Measurements from ENCODE around the gene EPHA4.
"Not testable (repeated sequence)": the region's sequence is repeated elsewhere in the genome, so short reads cannot be mapped to it uniquely, and the experiment has no call there.

The EPHA4 gene

GRCh38 chr2:221511325-221511724, 60.8 kb downstream of the EPHA4 start:
- in situ Hi-C loops (cut with MboI; ENCODE audit: low sequenced_read_pairs), result not testable (repeated sequence)

DNA sequence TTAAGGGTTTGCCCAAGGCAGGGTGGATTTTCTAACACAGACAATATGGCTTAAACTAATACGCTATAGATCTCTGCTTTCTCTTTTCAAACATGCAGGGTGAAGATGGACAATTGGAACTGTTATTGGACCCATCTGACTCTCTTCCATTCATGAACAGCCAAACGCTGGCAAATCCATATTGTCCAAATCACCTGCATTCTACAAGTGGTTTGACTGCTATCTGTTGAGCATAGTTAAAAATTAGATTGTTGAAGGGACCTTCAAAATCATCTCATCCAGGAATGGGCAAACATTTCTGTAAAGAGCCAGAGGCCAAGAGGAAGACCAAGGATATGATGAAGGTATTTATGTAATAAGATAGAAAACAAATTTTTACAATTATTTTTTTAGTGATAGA, 65.6 kb downstream of the EPHA4 start:
- in situ Hi-C loops (cut with MboI; ENCODE audit: low sequenced_read_pairs), result no loop called here

- in situ Hi-C loops (cut with MboI; ENCODE audit: low sequenced_read_pairs), result no loop called here
Observed at GRCh38 chr2:221505605-221506004, 66.5 kb downstream of the EPHA4 start.

- in situ Hi-C loops (cut with MboI; ENCODE audit: low sequenced_read_pairs), result no loop called here
Observed at GRCh38 chr2:221504905-221505304, 67.2 kb downstream of the EPHA4 start.

DNA sequence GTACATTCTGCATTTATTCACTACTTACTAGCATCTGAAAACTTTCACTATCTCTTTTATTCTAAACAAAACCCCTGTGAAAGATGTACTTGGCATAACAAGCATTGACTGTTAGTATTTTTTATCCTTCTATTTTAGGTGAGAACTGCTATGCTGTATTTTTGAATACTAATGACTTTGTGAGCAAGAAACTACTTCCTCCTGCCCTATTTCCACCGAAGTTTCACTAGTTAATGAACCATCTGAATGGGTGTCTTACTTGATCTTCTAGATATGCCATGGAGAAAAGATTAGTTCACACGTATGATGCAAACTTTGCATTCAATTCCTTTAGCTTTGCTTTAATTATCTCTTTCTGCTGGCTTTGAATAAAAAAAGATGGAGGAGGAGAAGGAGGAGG, 68.1 kb downstream of the EPHA4 start:
- in situ Hi-C loops (cut with MboI; ENCODE audit: low sequenced_read_pairs), result no loop called here

- in situ Hi-C loops (cut with MboI; ENCODE audit: low sequenced_read_pairs), result no loop called here
Observed at GRCh38 chr2:221502270-221503010, 69.7 kb downstream of the EPHA4 start.

DNA sequence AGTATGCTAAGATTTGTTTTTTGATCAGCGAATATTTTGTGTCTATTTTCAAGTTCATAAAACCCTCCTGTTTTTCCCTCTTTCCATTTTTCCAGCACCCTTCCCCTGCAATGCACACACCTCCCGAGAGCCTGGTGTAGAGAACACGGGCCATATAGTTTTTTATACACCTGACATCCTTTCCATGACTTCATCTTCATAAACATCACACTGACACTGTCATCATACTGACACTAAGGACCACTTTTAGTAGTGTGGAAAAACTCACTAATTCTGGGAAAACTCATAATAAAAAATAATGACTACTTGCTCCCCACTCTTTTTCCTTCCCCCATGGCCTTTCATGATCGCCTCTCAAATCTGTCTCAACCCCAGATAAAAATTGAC, 70.2 kb downstream of the EPHA4 start:
- in situ Hi-C loops (cut with MboI; ENCODE audit: low sequenced_read_pairs), result no loop called here

- in situ Hi-C loops (cut with MboI; ENCODE audit: low sequenced_read_pairs), result no loop called here
Observed at GRCh38 chr2:221501210-221501882, 70.8 kb downstream of the EPHA4 start.

GRCh38 chr2:221500501-221501209, 71.4 kb downstream of the EPHA4 start:
- in situ Hi-C loops (cut with MboI; ENCODE audit: low sequenced_read_pairs), result no loop called here

GRCh38 chr2:221495731-221496130, 76.4 kb downstream of the EPHA4 start:
- in situ Hi-C loops (cut with MboI; ENCODE audit: low sequenced_read_pairs), result no loop called here

- in situ Hi-C loops (cut with MboI; ENCODE audit: low sequenced_read_pairs), result no loop called here
Observed at GRCh38 chr2:221494556-221494955, 77.5 kb downstream of the EPHA4 start.

DNA sequence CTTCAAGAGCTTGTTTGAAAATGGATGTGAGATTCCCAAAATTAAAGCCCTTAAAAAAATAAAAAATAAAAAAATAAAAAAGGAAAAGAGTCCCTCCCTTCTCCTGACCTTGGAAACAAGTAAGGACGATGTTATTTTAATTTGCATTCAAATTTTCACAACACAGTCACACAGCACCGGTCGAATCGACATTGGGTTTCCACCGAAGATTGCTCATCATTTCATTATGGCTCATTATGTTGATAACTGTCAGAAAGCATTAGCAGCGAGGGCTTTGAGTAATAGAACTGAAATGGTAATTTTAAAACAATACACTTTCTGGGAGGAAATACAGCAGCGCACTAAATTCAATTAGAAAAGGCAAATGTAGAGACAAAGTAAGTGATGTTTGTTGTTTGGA, 78.7 kb downstream of the EPHA4 start:
- in situ Hi-C loops (cut with MboI; ENCODE audit: low sequenced_read_pairs), result no loop called here

GRCh38 chr2:221492636-221493035, 79.5 kb downstream of the EPHA4 start:
- in situ Hi-C loops (cut with MboI; ENCODE audit: low sequenced_read_pairs), result no loop called here

DNA sequence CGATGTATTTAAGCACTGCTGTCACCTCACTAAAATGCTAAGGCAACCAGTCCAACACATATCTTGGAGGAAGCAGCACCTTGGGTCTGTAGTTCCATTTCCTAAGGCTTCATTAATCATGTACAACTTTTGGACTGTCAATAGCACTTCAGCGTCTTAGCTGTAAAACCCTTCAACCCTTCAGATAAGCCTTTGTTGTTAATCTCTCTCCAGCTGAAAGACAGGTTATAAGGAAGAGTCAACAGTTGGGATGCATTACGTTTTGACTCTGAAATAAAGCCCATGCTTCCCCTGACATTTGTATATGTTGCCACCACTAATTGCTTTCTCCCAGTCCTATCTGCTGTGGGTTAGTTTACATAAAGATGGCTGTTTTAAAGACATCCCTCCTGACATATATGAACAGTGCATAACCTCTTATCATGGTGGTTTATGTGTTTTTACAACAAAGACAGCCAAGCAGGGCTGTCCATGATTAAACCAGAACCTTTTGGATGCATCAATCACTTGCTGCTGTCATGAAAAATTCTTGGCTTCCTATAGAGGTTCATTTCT, 81.5 kb downstream of the EPHA4 start:
- in situ Hi-C loops (cut with MboI; ENCODE audit: low sequenced_read_pairs), result no loop called here

GRCh38 chr2:221488136-221488807, 83.8 kb downstream of the EPHA4 start:
- in situ Hi-C loops (cut with MboI; ENCODE audit: low sequenced_read_pairs), result no loop called here

GRCh38 chr2:221486106-221486505, 86.0 kb downstream of the EPHA4 start:
- in situ Hi-C loops (cut with MboI; ENCODE audit: low sequenced_read_pairs), result no loop called here

DNA sequence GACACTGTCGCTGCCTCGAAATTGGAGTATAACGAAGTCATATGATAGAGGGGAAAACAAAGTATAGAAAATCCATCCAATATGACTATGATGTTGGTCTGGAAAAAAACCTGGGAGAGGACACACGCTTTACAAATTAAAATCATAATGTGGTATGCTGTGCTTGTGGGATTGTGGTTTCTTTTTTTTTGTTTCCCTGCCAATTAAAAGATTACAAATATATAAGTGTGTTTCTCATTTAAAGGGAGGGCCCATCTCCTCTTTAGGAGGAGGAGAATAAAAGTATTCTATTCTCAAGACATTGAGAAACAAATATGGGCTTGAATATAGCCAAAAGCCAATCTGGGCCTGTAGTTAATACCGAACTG, 86.6 kb downstream of the EPHA4 start:
- in situ Hi-C loops (cut with MboI; ENCODE audit: low sequenced_read_pairs), result no loop called here

DNA sequence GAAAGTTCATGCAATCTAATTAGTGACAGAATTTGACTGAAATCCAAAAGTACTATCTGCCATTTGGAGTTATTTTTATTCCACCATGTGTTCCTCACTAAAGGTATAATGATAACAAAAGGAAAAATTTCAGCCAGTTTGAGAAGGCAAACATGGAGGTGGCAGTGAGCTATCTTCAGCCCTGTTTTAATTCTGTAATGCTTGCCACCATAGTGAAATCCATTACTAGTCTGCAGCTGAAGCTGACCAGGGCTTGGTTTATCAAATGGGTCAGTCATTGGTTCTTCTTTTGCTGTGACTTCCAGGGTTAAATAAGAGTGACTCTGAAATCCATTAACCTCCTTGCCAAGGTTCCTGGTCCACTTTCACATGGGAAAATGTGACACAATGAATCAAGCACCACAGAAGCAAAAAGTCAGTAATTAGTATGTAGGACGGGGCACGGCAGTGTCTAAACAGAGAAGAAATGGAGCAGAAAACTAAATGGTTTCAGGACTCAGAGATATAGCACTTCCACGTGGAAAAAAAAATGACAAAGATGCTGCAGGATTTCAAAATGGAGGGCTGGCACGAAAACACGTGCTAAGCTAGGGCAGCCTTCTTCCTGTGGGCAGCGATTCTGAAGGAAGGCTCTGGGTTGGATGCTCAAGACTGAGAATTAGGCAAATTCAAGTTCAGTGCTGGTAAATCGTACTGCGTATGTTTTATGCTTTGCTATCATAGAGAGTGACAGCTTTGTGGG, 87.2 kb downstream of the EPHA4 start:
- in situ Hi-C loops (cut with MboI; ENCODE audit: low sequenced_read_pairs), result no loop called here

DNA sequence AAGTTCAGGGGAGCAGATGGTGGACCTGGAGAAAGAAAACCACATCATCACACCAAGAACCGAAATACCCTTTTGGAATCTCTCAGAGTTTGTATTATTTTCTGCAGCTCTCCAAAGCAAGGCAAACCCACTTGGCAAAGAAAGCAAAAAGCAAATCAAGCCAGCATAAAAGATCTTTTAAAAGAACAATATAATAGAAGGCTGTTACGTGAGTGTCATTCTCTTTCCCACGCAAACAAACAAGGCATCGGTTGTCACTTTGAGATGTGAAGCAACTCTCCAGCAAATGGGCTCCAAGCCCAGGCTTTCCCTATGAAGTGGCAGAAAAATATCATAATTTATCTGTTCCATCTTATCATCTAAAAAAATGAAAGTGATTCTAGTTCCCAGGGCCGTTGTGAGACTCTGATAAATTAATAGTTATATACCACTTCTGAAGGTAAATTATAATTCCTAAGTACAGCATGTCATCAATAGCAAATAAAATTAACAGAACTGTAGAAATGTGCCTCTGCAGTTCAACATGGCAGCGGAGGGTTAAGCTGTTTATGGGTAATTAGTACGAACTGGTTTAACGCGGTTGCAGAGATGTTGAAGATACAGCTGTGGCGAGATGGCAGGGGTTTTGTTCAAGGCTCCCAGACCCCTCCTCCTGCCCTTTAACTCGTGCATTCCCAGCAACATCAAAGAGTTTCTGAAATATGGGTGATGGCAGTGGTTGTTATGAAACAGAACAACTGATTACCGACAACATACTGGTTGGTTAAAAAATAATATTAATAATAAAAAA, 89.2 kb downstream of the EPHA4 start:
- in situ Hi-C loops (cut with MboI; ENCODE audit: low sequenced_read_pairs), result no loop called here

DNA sequence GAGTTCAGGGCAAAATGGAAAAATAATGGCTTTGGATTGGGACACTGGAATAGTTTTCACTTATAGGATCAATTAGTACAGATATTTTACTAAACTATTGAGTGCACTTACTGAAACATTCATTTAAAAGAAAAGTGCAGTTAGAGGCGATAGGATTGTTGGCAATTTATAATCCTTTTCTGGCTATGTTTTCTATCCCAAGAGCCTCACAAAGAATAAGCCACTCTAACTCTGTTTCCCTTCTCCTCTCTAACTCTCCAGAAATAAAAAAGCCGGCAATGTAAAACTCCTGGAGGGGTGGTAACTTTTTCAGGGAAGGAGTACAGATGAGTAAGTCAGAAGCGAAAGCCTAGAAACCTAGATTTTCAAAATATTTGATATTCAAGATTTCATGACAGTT, 91.3 kb downstream of the EPHA4 start:
- in situ Hi-C loops (cut with MboI; ENCODE audit: low sequenced_read_pairs), result no loop called here

All from HL-60/S4 treated with phorbol 12-myristate 13-acetate at 8.2 ng/mL for 4 days and 3 days (cell line).